Uterus (tissue), 4 donors: ENCODE measurements around the gene ARHGEF11. TPM values are rescaled to one million over a fixed set of nuclear protein-coding genes. Genes with fewer than 3 reads are reported as not detected.

ENCODE experiments used
- DNase-seq, 2 donors: peaks; one replicate each; pipeline ENCODE4 v3.0.0-alpha.2; 2019 to 2020
- H3K27ac ChIP-seq, 2 donors: fragments of 200-600 bp; sonication (generic); 1 replicate in 1 of 2; 2 replicates in 1 of 2; pipeline ENCODE4 v1.5.1; 2016 to 2018
- H3K27me3 ChIP-seq, 2 donors: fragments of 200-600 bp; sonication (generic); one replicate each; pipeline ENCODE4 v1.5.1; 2018 to 2019; ENCODE audit warnings: control low read depth in 1 of 2
- H3K36me3 ChIP-seq, 2 donors: fragments of 200-600 bp; sonication (generic); one replicate each; pipeline ENCODE4 v1.5.1; 2019; ENCODE audit warnings: control low read depth in 1 of 2
- H3K4me1 ChIP-seq, 2 donors: fragments of 200-600 bp; sonication (generic); one replicate each; pipeline ENCODE4 v1.5.1; 2018 to 2019; ENCODE audit warnings: control low read depth in 1 of 2
- H3K4me3 ChIP-seq, 2 donors: fragments of 200-600 bp; sonication (generic); 1 replicate in 1 of 2; 2 replicates in 1 of 2; pipeline ENCODE4 v1.5.1; 2018 to 2019; ENCODE audit warnings: mild to moderate bottlenecking in 1 of 2
- H3K9me3 ChIP-seq, 2 donors: fragments of 200-600 bp; sonication (generic); one replicate each; pipeline ENCODE4 v1.5.1; 2019; ENCODE audit warnings: control low read depth in 1 of 2
- CTCF ChIP-seq, 4 experiments: fragments of 200-600 bp in 2 of 4; fragments of 450-650 bp in 2 of 4; sonication (generic) in 2 of 4; IDR thresholded peaks; one replicate each; pipeline ENCODE4 v1.5.1; 2016 to 2019; ENCODE audit warnings: antibody characterized with exemption in 4 of 4, mild to moderate bottlenecking in 2 of 4, moderate library complexity in 1 of 4
- POLR2A ChIP-seq, 2 donors: fragments of 450-650 bp; IDR thresholded peaks; one replicate each; pipeline ENCODE4 v1.6.1; 2016; ENCODE audit warnings: antibody characterized with exemption in 2 of 2, mild to moderate bottlenecking in 1 of 2, moderate library complexity in 1 of 2
- intact Hi-C: fragments of 100-400 bp; cut with DNase I; formaldehyde crosslinking; loops from one replicate; pipeline ENCODE4 v1.15.1; 2023; ENCODE audit warnings: low total_unique reads
- total RNA-seq, 4 donors: library from RNA; depleted of rRNA in 3 of 4; stranded (reverse); fragments of >200 nt in 3 of 4; gene quantifications; one replicate each; pipeline versions ENCODE4 v1.1.0 to v1.2.4, GENCODE V29; 2014 to 2023
- donor health status: DM: yes; HTN: yes; CAD: no.

Gene ARHGEF11
- total RNA-seq, 4 donors from 2014 or later = 28.2 to 65.3 (median 40.5) TPM

GRCh38 chr1:157091186-157091585 lies 45.6 kb upstream of the ARHGEF11 start:
- Histone ChIP-seq H3K36me3 (no peaks in the 10 kb centered on the region), H3K9me3 (no peaks in the 10 kb centered on the region), H3K4me1 (no peaks in the 10 kb centered on the region), H3K4me3 (no peak overlapping the region), H3K27me3 (no peaks in the 10 kb centered on the region), H3K27ac (no peak overlapping the region)
- intact Hi-C loops = loop anchor here (2.0 kb wide), 1 partner anchor 64 kb away; no protein-coding TSS in a partner anchor
- no peak for DNase-seq
- TF ChIP-seq POLR2A (IDR thresholded peaks at IDR 0.05) (no peak), CTCF (IDR thresholded peaks at IDR 0.05) (no peak)

- H3K36me3 ChIP-seq = no peaks in the 10 kb centered on the region
- H3K27me3 ChIP-seq = no peaks in the 10 kb centered on the region
- no peak for DNase-seq
- no peaks in the 10 kb centered on the region for H3K9me3 ChIP-seq
- H3K4me1 ChIP-seq = no peaks in the 10 kb centered on the region
- peak overlapping the region in 1 of 2 donors; percentile 11 for H3K27ac ChIP-seq
- H3K4me3 ChIP-seq = no peak overlapping the region
- no peak for TF ChIP-seq CTCF (IDR thresholded peaks at IDR 0.05)
- no peak for TF ChIP-seq POLR2A (IDR thresholded peaks at IDR 0.05)
- intact Hi-C loops = loop anchor here (2.0 kb wide), 1 partner anchor 64 kb away; no protein-coding TSS in a partner anchor
Observed at GRCh38 chr1:157090771-157091170, 45.2 kb upstream of the ARHGEF11 start.

- Histone ChIP-seq H3K4me3 (no peak overlapping the region), H3K27me3 (no peaks in the 10 kb centered on the region), H3K4me1 (no peaks in the 10 kb centered on the region), H3K9me3 (no peaks in the 10 kb centered on the region), H3K27ac (peak overlapping the region in 1 of 2 donors; percentile 11), H3K36me3 (no peaks in the 10 kb centered on the region)
- no peak for TF ChIP-seq POLR2A (IDR thresholded peaks at IDR 0.05)
- peak; percentile 88 to 96 (median 92) for TF ChIP-seq CTCF (IDR thresholded peaks at IDR 0.05)
- peak; percentile 88 to 90 for DNase-seq
- intact Hi-C loops = loop anchor here (2.0 kb wide), 1 partner anchor 65 kb away; no protein-coding TSS in a partner anchor
Observed at GRCh38 chr1:157090196-157090647, 44.7 kb upstream of the ARHGEF11 start.

GRCh38 chr1:157089789-157090188 lies 44.2 kb upstream of the ARHGEF11 start:
- no peak overlapping the region for H3K4me3 ChIP-seq
- H3K4me1 ChIP-seq = no peaks in the 10 kb centered on the region
- DNase-seq = no peak
- TF ChIP-seq CTCF (IDR thresholded peaks at IDR 0.05) (no peak), POLR2A (IDR thresholded peaks at IDR 0.05) (no peak)
- no peaks in the 10 kb centered on the region for H3K36me3 ChIP-seq
- H3K27ac ChIP-seq = no peak overlapping the region
- intact Hi-C loops = loop anchor here (2.0 kb wide), 1 partner anchor 65 kb away; no protein-coding TSS in a partner anchor
- H3K9me3 ChIP-seq = no peaks in the 10 kb centered on the region
- no peaks in the 10 kb centered on the region for H3K27me3 ChIP-seq

- H3K4me3 ChIP-seq = no peak overlapping the region
- no peaks in the 10 kb centered on the region for H3K36me3 ChIP-seq
- TF ChIP-seq POLR2A (IDR thresholded peaks at IDR 0.05) (no peak), CTCF (IDR thresholded peaks at IDR 0.05) (no peak)
- H3K27ac ChIP-seq = no peak overlapping the region
- H3K9me3 ChIP-seq = no peaks in the 10 kb centered on the region
- no peaks in the 10 kb centered on the region for H3K4me1 ChIP-seq
- intact Hi-C loops = no loop called here
- no peaks in the 10 kb centered on the region for H3K27me3 ChIP-seq
- DNase-seq = no peak
Observed at GRCh38 chr1:157088607-157089006, 43.1 kb upstream of the ARHGEF11 start.
